Adrenal gland (tissue), 12 donors: ENCODE results near the gene C1QTNF2. TPM values are rescaled to one million over a fixed set of nuclear protein-coding genes. Genes with fewer than 3 reads are reported as not detected.
A peak's percentile ranks its signal among the peaks of the same experiment; 100 is the strongest.

Experiments used
- DNase-seq, 7 donors: peaks; one replicate each; pipeline ENCODE4 v3.0.0-alpha.2; 2019 to 2020
- H3K27ac ChIP-seq, 5 donors: fragments of 200-600 bp; sonication (generic) in 4 of 5; 1 replicate in 3 of 5; 2 replicates in 2 of 5; pipeline versions ENCODE4 v1.5.1 to v1.8.0; 2016 to 2020; ENCODE audit warnings: mild to moderate bottlenecking in 1 of 5
- H3K27me3 ChIP-seq: fragments of 200-600 bp; 2 replicates; pipeline ENCODE4 v1.8.0; 2021
- H3K36me3 ChIP-seq, 2 donors: fragments of 200-600 bp; replicated peaks in 1 of 2; 1 replicate in 1 of 2; 2 replicates in 1 of 2; pipeline versions ENCODE4 v1.5.1 to v1.8.0; 2018 to 2022
- H3K4me1 ChIP-seq, 2 donors: fragments of 200-600 bp; replicated peaks in 1 of 2; 1 replicate in 1 of 2; 2 replicates in 1 of 2; pipeline versions ENCODE4 v1.5.1 to v1.8.0; 2018 to 2021
- H3K4me3 ChIP-seq, 4 donors: fragments of 200-600 bp; sonication (generic) in 3 of 4; one replicate each; pipeline ENCODE4 v1.5.1; 2016 to 2018
- H3K9me3 ChIP-seq, 3 donors: fragments of 200-600 bp; sonication (generic) in 1 of 3; replicated peaks in 1 of 3; 1 replicate in 2 of 3; 2 replicates in 1 of 3; pipeline versions ENCODE4 v1.5.1 to v1.8.0; 2016 to 2021
- POLR2A ChIP-seq, 2 donors: fragments of 450-650 bp; IDR thresholded peaks; one replicate each; pipeline ENCODE4 v1.6.1; 2017; ENCODE audit warnings: antibody characterized with exemption in 2 of 2, mild to moderate bottlenecking in 2 of 2, moderate library complexity in 1 of 2
- WGBS, 4 donors: extraction: QIAGEN DNeasy Blood & Tissue Kit in 2 of 4; methylation state at CpG; one replicate each; pipeline versions ENCODE4 v1.1.5 to v1.1.7; 2013 to 2017; 5-methylcytosine and 5-hydroxymethylcytosine counted together
- intact Hi-C, 2 donors: fragments of 100-400 bp; cut with DNase I; formaldehyde crosslinking; loops; one replicate each; pipeline versions ENCODE4 v1.14.1 to v1.15.0; 2022 to 2023
- polyA plus RNA-seq, 3 donors: library from polyadenylated mRNA; stranded (reverse); fragments of 200-250 nt in 2 of 3; fragments of 350-450 nt in 1 of 3; fragmentation: Illumina TruSeq in 1 of 3; extraction: RNeasy Lipid Tissue Mini Kit (QIAGEN cat#74804) in 1 of 3; gene quantifications; one replicate each; pipeline ENCODE4 v1.2.3, GENCODE V29; 2013 to 2014
- total RNA-seq, 9 donors: library from RNA; depleted of rRNA in 4 of 9; stranded (reverse); fragments of >200 nt in 4 of 9; fragments of 120-200 nt in 1 of 9; fragmentation: NEBNext Ultra II Directional in 1 of 9; extraction: Animal tissue kit (Norgen Biotek cat#: 25700) in 1 of 9; gene quantifications; one replicate each; pipeline versions ENCODE4 v1.1.0 to v1.2.4, GENCODE V29; 2013 to 2023
- TF ChIP-seq, protein P1 (sequence below), 6 experiments: fragments of 450-650 bp in 4 of 6; fragments of 200-600 bp in 2 of 6; sonication (generic) in 1 of 6; IDR thresholded peaks; 1 replicate in 5 of 6; 2 replicates in 1 of 6; pipeline versions ENCODE4 v1.5.1 to v1.8.0; 2016 to 2021; ENCODE audit warnings: antibody characterized with exemption in 6 of 6, mild to moderate bottlenecking in 2 of 6, moderate library complexity in 1 of 6
- donor health status: healthy with polysubstance abuse.
- donor health status: Bipolar disorder and iron deficiency.
- donor health status: DM: yes; HTN: yes; CAD: no.
- donor health status: DM: no; HTN: no; CAD: no.
- donor health status: DM: no; HTN: no; CAD: no.
- donor health status: DM: yes; HTN: yes; CAD: no.

Gene C1QTNF2
- total and polyA plus RNA-seq, 12 donors: 0.11 to 2.1 (median 0.53) TPM; not detected in 1

DNA sequence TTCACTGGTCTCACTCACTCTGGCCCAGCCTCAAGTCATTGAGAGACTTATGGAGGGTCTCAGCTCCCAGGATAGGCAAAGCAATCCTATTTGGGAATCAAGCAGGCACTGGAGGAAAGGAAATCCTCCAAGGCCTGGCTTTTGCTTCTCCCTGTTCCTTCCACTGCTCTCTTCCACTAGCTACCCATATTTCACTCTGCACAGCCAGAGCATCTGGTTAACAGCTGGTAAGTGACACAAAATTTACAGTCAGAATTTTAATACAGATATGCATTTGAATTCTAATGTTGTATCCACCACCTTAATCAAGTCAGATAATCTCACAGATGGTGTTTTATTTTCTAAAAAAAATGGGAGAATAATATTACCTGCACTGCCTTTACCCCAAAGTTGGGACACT lies 868 bp upstream of the C1QTNF2 start:
- Histone ChIP-seq H3K27ac (no peak overlapping the region), H3K4me1 (no peaks in the 10 kb centered on the region), H3K36me3 (no peaks in the 10 kb centered on the region), H3K9me3 (no peaks in the 10 kb centered on the region), H3K27me3 (no peaks in the 10 kb centered on the region), H3K4me3 (no peak overlapping the region)
- DNase-seq: no peak
- no peak for TF ChIP-seq POLR2A (IDR thresholded peaks at IDR 0.05)
- TF ChIP-seq, protein P1, sequence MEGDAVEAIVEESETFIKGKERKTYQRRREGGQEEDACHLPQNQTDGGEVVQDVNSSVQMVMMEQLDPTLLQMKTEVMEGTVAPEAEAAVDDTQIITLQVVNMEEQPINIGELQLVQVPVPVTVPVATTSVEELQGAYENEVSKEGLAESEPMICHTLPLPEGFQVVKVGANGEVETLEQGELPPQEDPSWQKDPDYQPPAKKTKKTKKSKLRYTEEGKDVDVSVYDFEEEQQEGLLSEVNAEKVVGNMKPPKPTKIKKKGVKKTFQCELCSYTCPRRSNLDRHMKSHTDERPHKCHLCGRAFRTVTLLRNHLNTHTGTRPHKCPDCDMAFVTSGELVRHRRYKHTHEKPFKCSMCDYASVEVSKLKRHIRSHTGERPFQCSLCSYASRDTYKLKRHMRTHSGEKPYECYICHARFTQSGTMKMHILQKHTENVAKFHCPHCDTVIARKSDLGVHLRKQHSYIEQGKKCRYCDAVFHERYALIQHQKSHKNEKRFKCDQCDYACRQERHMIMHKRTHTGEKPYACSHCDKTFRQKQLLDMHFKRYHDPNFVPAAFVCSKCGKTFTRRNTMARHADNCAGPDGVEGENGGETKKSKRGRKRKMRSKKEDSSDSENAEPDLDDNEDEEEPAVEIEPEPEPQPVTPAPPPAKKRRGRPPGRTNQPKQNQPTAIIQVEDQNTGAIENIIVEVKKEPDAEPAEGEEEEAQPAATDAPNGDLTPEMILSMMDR (IDR thresholded peaks at IDR 0.05): no peak
- intact Hi-C loops: no loop called here

DNA sequence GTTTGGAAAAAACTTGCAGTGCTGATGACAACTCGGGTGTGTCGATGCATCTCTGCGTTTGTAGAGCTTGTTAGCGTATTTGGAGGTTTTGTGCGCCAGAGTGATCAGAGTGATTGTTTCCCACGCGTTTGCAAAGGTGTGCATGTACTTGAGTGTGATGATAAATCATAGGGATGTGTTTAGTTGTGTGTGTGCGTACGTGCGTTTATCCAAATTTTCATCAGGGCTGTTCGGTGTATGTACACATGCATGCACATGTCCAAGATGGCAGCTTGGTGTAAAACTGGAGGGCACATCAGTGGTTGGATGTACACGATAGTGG lies 248 bp upstream of the C1QTNF2 start:
- Histone ChIP-seq H3K4me1 (no peaks in the 10 kb centered on the region), H3K9me3 (no peaks in the 10 kb centered on the region), H3K27me3 (no peaks in the 10 kb centered on the region), H3K36me3 (no peaks in the 10 kb centered on the region), H3K27ac (no peak overlapping the region), H3K4me3 (peak overlapping the region in 2 of 4 donors; percentile 42 to 59)
- 31 to 45% (median 40%) methylated on average over 12 of the region's 12 CpGs for WGBS, 4 donors
- no peak for DNase-seq
- no peak for TF ChIP-seq POLR2A (IDR thresholded peaks at IDR 0.05)
- intact Hi-C loops: no loop called here

DNA sequence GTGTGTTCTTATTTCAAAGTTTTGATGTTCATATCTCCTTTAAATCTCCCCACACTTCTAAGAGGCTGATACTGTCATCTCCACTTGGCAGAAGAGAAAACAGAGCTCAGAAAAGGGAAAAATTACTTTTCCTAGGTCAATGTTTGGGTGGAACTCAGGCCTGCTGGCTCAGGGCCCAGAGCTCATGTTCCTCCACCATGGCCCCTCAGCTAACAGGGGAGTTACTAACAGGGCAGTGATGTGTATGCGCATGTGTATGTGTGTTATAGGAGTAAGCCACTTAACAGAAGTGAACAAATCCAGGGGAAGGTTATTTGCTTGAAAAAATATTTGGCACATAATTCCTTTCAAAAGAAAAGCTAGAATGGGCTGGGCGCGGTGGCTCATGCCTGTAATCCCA lies 2.5 kb downstream of the C1QTNF2 start:
- DNase-seq: peak in 1 of 7 donors; percentile 34
- no peaks in the 10 kb centered on the region for H3K9me3 ChIP-seq
- intact Hi-C loops: no loop called here
- peaks cover 0 to 4% of the 10 kb centered on the region in 2 donors for H3K4me1 ChIP-seq
- no peaks in the 10 kb centered on the region for H3K27me3 ChIP-seq
- no peak overlapping the region for H3K27ac ChIP-seq
- TF ChIP-seq, protein P1 (IDR thresholded peaks at IDR 0.05): no peak
- no peak for TF ChIP-seq POLR2A (IDR thresholded peaks at IDR 0.05)
- no peak overlapping the region for H3K4me3 ChIP-seq
- no peaks in the 10 kb centered on the region for H3K36me3 ChIP-seq
- WGBS, 4 donors: 93 to 99% (median 97%) methylated on average over 3 of the region's 3 CpGs

DNA sequence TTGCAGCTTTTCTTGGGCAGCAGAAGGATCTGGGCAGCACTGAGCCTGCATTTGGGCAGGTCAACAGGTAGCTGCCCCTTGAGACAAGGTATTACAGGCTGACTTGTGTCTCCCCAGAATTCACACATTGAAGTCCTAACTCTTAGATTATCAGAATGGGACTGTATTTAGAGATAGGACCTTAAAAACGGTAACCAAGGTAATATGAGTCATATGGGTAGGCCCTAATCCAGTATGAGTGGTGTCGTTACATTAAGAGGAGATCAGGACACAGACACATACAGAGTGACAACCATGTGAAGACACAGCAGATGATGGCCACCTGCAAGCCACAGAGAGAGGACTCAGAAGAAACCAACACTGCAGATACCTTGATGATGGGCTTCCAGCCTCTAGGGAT lies 3.2 kb downstream of the C1QTNF2 start:
- H3K4me1 ChIP-seq: peaks cover 0 to 4% of the 10 kb centered on the region in 2 donors
- no peak for DNase-seq

DNA sequence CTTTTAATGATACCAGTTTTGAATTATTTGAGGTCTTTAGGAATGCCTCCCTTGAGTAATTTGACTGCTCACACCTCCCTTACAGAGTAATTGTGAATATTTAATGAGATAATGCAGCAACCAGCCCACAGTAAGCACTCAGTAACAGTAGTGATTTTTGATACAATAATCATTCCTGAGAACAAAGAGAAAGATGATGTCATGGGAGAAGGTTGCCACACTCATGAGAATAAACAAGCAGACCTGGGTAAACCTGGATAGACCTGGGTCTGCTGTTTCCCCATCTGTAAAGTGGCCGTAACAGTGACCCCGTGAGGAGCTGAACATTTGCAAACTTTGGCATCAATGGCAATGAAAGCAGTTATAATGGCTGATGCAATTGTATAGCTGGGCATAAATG lies 4.2 kb downstream of the C1QTNF2 start:
- H3K4me3 ChIP-seq: no peak overlapping the region
- intact Hi-C loops: no loop called here
- H3K9me3 ChIP-seq: no peaks in the 10 kb centered on the region
- H3K27ac ChIP-seq: no peak overlapping the region
- H3K36me3 ChIP-seq: no peaks in the 10 kb centered on the region
- no peak for TF ChIP-seq POLR2A (IDR thresholded peaks at IDR 0.05)
- TF ChIP-seq, protein P1 (IDR thresholded peaks at IDR 0.05): no peak
- DNase-seq: no peak
- H3K27me3 ChIP-seq: no peaks in the 10 kb centered on the region
- 89 to 94% (median 92%) methylated on average over 2 of the region's 2 CpGs for WGBS, 4 donors
- H3K4me1 ChIP-seq: peaks cover 0 to 4% of the 10 kb centered on the region in 2 donors

More for the DNA sequence above, 3.2 kb downstream of the C1QTNF2 start:
- H3K27ac ChIP-seq: no peak overlapping the region
- no peak overlapping the region for H3K4me3 ChIP-seq
- intact Hi-C loops: no loop called here
- no peaks in the 10 kb centered on the region for H3K36me3 ChIP-seq
- no peaks in the 10 kb centered on the region for H3K9me3 ChIP-seq
- TF ChIP-seq, protein P1 (IDR thresholded peaks at IDR 0.05): no peak
- no peak for TF ChIP-seq POLR2A (IDR thresholded peaks at IDR 0.05)
- WGBS, 4 donors: 25 to 66% (median 44%) methylated on average over 2 of the region's 2 CpGs
- H3K27me3 ChIP-seq: no peaks in the 10 kb centered on the region
